Measurements from ENCODE around the gene ATF6. TPM values are rescaled to one million over a fixed set of nuclear protein-coding genes. Genes with fewer than 3 reads are reported as not detected.

Gene ATF6
- polyA plus RNA-seq, 2 of the 4 experiments (the other 2 are of a cell fraction), result 8.6 to 28.0 TPM

- TF ChIP-seq ESRRA (IDR thresholded peaks at IDR 0.05; ENCODE audit: borderline replicate concordance, low read length), result no peak
- no peak for TF ChIP-seq CHD4 (IDR thresholded peaks at IDR 0.05; ENCODE audit: borderline replicate concordance)
- 85% methylated on average over 2 of the region's 2 CpGs for WGBS (ENCODE audit: missing lambda C conversion rate)
- H3K27ac ChIP-seq, result no peak overlapping the region
- no peak for FAIRE-seq
- peaks cover 9% of the 10 kb centered on the region for H3K4me1 ChIP-seq
- ChIA-PET CTCF (no interaction called here), POLR2A (no interaction called here)
- no peaks in the 10 kb centered on the region for H3K9me3 ChIP-seq
- no peak for ATAC-seq
- no peak overlapping the region for H3K4me3 ChIP-seq
- no peak overlapping the region for H3K4me2 ChIP-seq
- no peak for DNase-seq (ENCODE audit: low read depth in 1 of 2, low spot score in 1 of 2)
Observed at GRCh38 chr1:161936786-161937185, 170.7 kb downstream of the ATF6 start.

- H3K9me3 ChIP-seq, result no peaks in the 10 kb centered on the region
- H3K4me3 ChIP-seq, result no peak overlapping the region
- TF ChIP-seq ZC3H11A (IDR thresholded peaks at IDR 0.05), result no peak
- FAIRE-seq, result no peak
- no peak for DNase-seq (ENCODE audit: low read depth in 1 of 2, low spot score in 1 of 2)
- POLR2A ChIA-PET, result no interaction called here
- WGBS (ENCODE audit: missing lambda C conversion rate), result 77% methylated on average over 3 of the region's 3 CpGs
- no peak for ATAC-seq
- H3K4me2 ChIP-seq, result no peak overlapping the region
- H3K4me1 ChIP-seq, result peaks cover 9% of the 10 kb centered on the region
- CTCF ChIA-PET, result interaction anchor here (1.0 kb wide), 1 partner anchor 15 kb away, joined by 3 read pairs; no protein-coding TSS in a partner anchor
- no peak overlapping the region for H3K27ac ChIP-seq
Observed at GRCh38 chr1:161940866-161941591, 174.9 kb downstream of the ATF6 start.

- ATAC-seq, result no peak
- no peak overlapping the region for H3K27ac ChIP-seq
- WGBS (ENCODE audit: missing lambda C conversion rate), result 88% methylated on average over 8 of the region's 8 CpGs
- H3K4me1 ChIP-seq, result peaks cover 9% of the 10 kb centered on the region
- no peak for DNase-seq (ENCODE audit: low read depth in 1 of 2, low spot score in 1 of 2)
- CTCF ChIA-PET, result no interaction called here
- FAIRE-seq, result no peak
- TF ChIP-seq ZSCAN20 (CRISPR knock-in tag; IDR thresholded peaks at IDR 0.05) (no peak), SREBF2 (IDR thresholded peaks at IDR 0.05) (no peak), EP300 (IDR thresholded peaks at IDR 0.05) (no peak), ELK1 (IDR thresholded peaks at IDR 0.05; ENCODE audit: low read depth, low read length) (no peak), HES2 (IDR thresholded peaks at IDR 0.05) (no peak), MAFK (IDR thresholded peaks at IDR 0.05; ENCODE audit: partially characterized antibody) (no peak), RAD21 (conservative IDR thresholded peaks at IDR 0.05 in 1 of 2, IDR thresholded peaks at IDR 0.05 in 1 of 2) (no peak)
- POLR2A ChIA-PET, result no interaction called here
- H3K4me3 ChIP-seq, result no peak overlapping the region
- no peak overlapping the region for H3K4me2 ChIP-seq
- no peaks in the 10 kb centered on the region for H3K9me3 ChIP-seq
Observed at GRCh38 chr1:161941726-161942436, 175.8 kb downstream of the ATF6 start.

GRCh38 chr1:161943737-161944136, 177.6 kb downstream of the ATF6 start:
- no peak for DNase-seq (ENCODE audit: low read depth in 1 of 2, low spot score in 1 of 2)
- H3K27ac ChIP-seq, result no peak overlapping the region
- peaks cover 9% of the 10 kb centered on the region for H3K4me1 ChIP-seq
- FAIRE-seq, result no peak
- no peak overlapping the region for H3K4me2 ChIP-seq
- 92% methylated on average over 1 of the region's 1 CpG for WGBS (ENCODE audit: missing lambda C conversion rate)
- no peak for ATAC-seq
- ChIA-PET POLR2A (no interaction called here), CTCF (interaction anchor here (1.0 kb wide), 1 partner anchor 151 kb away, joined by 4 read pairs; no protein-coding TSS in a partner anchor)
- H3K9me3 ChIP-seq, result no peaks in the 10 kb centered on the region
- TF ChIP-seq ZFP36 (IDR thresholded peaks at IDR 0.05; ENCODE audit: borderline replicate concordance, partially characterized antibody) (no peak), EHF (CRISPR knock-in tag; IDR thresholded peaks at IDR 0.05) (no peak), KDM5A (IDR thresholded peaks at IDR 0.05) (no peak), CTCF (IDR thresholded peaks at IDR 0.05) (no peak), RAD21 (conservative IDR thresholded peaks at IDR 0.05 in 1 of 2, IDR thresholded peaks at IDR 0.05 in 1 of 2) (no peak), FOSL2 (IDR thresholded peaks at IDR 0.05) (no peak), FOSL2 (CRISPR knock-in tag; IDR thresholded peaks at IDR 0.05) (no peak), ZSCAN20 (CRISPR knock-in tag; IDR thresholded peaks at IDR 0.05) (no peak), EP300 (IDR thresholded peaks at IDR 0.05) (no peak), CBX8 (IDR thresholded peaks at IDR 0.05) (no peak), ATOH8 (CRISPR knock-in tag; IDR thresholded peaks at IDR 0.05; ENCODE audit: low read depth) (no peak)
- no peak overlapping the region for H3K4me3 ChIP-seq
